Measurements from ENCODE around the gene ABLIM1.

DNA sequence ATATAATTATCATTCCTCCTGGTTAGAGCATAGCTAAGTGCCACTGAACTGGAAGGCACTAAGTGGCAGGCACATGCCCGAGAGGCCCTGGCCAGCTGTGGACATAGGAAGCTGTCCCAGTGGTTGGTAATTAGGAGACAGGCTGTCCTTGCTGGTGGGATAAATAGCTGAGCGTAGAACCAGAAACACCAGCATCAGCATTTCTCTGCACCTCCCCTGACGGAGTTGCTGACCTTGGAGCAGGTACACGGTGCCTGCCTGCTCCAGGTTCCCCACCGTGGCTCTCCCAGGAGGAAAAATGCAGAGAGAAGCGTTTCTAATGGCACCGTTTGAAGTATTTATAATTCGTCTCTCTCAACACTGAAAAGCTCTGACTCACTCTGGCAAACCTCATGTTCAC lies 5.6 kb upstream of the ABLIM1 start:
- TF ChIP-seq CTCF (IDR thresholded peaks at IDR 0.05) (no peak), SIN3A (IDR thresholded peaks at IDR 0.05; ENCODE audit: borderline replicate concordance, insufficient read depth, low read depth, low read length) (no peak), POLR2AphosphoS5 (IDR thresholded peaks at IDR 0.05; ENCODE audit: low read depth, low read length) (no peak)
- TF ChIP-seq, protein P1, sequence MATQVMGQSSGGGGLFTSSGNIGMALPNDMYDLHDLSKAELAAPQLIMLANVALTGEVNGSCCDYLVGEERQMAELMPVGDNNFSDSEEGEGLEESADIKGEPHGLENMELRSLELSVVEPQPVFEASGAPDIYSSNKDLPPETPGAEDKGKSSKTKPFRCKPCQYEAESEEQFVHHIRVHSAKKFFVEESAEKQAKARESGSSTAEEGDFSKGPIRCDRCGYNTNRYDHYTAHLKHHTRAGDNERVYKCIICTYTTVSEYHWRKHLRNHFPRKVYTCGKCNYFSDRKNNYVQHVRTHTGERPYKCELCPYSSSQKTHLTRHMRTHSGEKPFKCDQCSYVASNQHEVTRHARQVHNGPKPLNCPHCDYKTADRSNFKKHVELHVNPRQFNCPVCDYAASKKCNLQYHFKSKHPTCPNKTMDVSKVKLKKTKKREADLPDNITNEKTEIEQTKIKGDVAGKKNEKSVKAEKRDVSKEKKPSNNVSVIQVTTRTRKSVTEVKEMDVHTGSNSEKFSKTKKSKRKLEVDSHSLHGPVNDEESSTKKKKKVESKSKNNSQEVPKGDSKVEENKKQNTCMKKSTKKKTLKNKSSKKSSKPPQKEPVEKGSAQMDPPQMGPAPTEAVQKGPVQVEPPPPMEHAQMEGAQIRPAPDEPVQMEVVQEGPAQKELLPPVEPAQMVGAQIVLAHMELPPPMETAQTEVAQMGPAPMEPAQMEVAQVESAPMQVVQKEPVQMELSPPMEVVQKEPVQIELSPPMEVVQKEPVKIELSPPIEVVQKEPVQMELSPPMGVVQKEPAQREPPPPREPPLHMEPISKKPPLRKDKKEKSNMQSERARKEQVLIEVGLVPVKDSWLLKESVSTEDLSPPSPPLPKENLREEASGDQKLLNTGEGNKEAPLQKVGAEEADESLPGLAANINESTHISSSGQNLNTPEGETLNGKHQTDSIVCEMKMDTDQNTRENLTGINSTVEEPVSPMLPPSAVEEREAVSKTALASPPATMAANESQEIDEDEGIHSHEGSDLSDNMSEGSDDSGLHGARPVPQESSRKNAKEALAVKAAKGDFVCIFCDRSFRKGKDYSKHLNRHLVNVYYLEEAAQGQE (IDR thresholded peaks at IDR 0.05; ENCODE audit: insufficient read depth in 1 of 2, low read depth in 2 of 2, low read length in 1 of 2) = no peak

Data from Panc1 (cell line).